ENCODE data around the gene UAP1L1. TPM values are rescaled to one million over a fixed set of nuclear protein-coding genes. Genes with fewer than 3 reads are reported as not detected.
"Not testable (repeated sequence)": the region's sequence is repeated elsewhere in the genome, so short reads cannot be mapped to it uniquely, and the experiment has no call there.

UAP1L1 gene
- total RNA-seq, 1 experiment from 2014 or later, result 15.1 TPM

- no peak for DNase-seq
- no peak overlapping the region for H2AFZ ChIP-seq (ENCODE audit: low read length)
- H4K20me1 ChIP-seq (ENCODE audit: insufficient read depth, low read depth, low read length), result no peaks in the 10 kb centered on the region
- H3K9me3 ChIP-seq (ENCODE audit: low read length), result no peaks in the 10 kb centered on the region
- H3K4me1 ChIP-seq (ENCODE audit: low read length), result peaks cover 26% of the 10 kb centered on the region
- no peak overlapping the region for H3K27ac ChIP-seq (ENCODE audit: low read length)
- H3K36me3 ChIP-seq (ENCODE audit: insufficient read depth, low read length), result no peaks in the 10 kb centered on the region
- no peak overlapping the region for H3K9ac ChIP-seq (ENCODE audit: low read length)
- H3K4me2 ChIP-seq (ENCODE audit: low read depth, low read length, poor library complexity, severe bottlenecking), result no peak overlapping the region
- H3K4me3 ChIP-seq (ENCODE audit: low read length), result no peak overlapping the region
- no peaks in the 10 kb centered on the region for H3K79me2 ChIP-seq (ENCODE audit: low read length)
- H3K9me2 ChIP-seq (replicated peaks; ENCODE audit: insufficient read depth, low read length), result no peaks in the 10 kb centered on the region
- H3K27me3 ChIP-seq (ENCODE audit: low read length), result no peaks in the 10 kb centered on the region
Observed at GRCh38 chr9:137032858-137033257, 44.5 kb upstream of the UAP1L1 start.

GRCh38 chr9:137033481-137033880 lies 43.8 kb upstream of the UAP1L1 start:
- not testable (repeated sequence) for DNase-seq; H3K9me3 ChIP-seq (ENCODE audit: low read length); H3K79me2 ChIP-seq (ENCODE audit: low read length); H2AFZ ChIP-seq (ENCODE audit: low read length); H3K9ac ChIP-seq (ENCODE audit: low read length); H3K9me2 ChIP-seq (replicated peaks; ENCODE audit: insufficient read depth, low read length); H3K36me3 ChIP-seq (ENCODE audit: insufficient read depth, low read length); H3K4me3 ChIP-seq (ENCODE audit: low read length); H3K27ac ChIP-seq (ENCODE audit: low read length); H4K20me1 ChIP-seq (ENCODE audit: insufficient read depth, low read depth, low read length); H3K4me2 ChIP-seq (ENCODE audit: low read depth, low read length, poor library complexity, severe bottlenecking); H3K27me3 ChIP-seq (ENCODE audit: low read length)
- peaks cover 24% of the 10 kb centered on the region for H3K4me1 ChIP-seq (ENCODE audit: low read length)

GRCh38 chr9:137034039-137034708 lies 43.1 kb upstream of the UAP1L1 start:
- H2AFZ ChIP-seq (ENCODE audit: low read length), result no peak overlapping the region
- H3K4me2 ChIP-seq (ENCODE audit: low read depth, low read length, poor library complexity, severe bottlenecking), result no peak overlapping the region
- no peaks in the 10 kb centered on the region for H4K20me1 ChIP-seq (ENCODE audit: insufficient read depth, low read depth, low read length)
- H3K9me2 ChIP-seq (replicated peaks; ENCODE audit: insufficient read depth, low read length), result no peaks in the 10 kb centered on the region
- DNase-seq, result no peak
- no peaks in the 10 kb centered on the region for H3K36me3 ChIP-seq (ENCODE audit: insufficient read depth, low read length)
- H3K79me2 ChIP-seq (ENCODE audit: low read length), result no peaks in the 10 kb centered on the region
- H3K9ac ChIP-seq (ENCODE audit: low read length), result no peak overlapping the region
- no peak overlapping the region for H3K27ac ChIP-seq (ENCODE audit: low read length)
- no peak overlapping the region for H3K4me3 ChIP-seq (ENCODE audit: low read length)
- H3K9me3 ChIP-seq (ENCODE audit: low read length), result no peaks in the 10 kb centered on the region
- peaks cover 21% of the 10 kb centered on the region for H3K4me1 ChIP-seq (ENCODE audit: low read length)
- no peaks in the 10 kb centered on the region for H3K27me3 ChIP-seq (ENCODE audit: low read length)

GRCh38 chr9:137034709-137035506 lies 42.4 kb upstream of the UAP1L1 start:
- H2AFZ ChIP-seq (ENCODE audit: low read length), result no peak overlapping the region
- no peaks in the 10 kb centered on the region for H3K9me2 ChIP-seq (replicated peaks; ENCODE audit: insufficient read depth, low read length)
- H3K27me3 ChIP-seq (ENCODE audit: low read length), result no peaks in the 10 kb centered on the region
- peaks cover 21% of the 10 kb centered on the region for H3K4me1 ChIP-seq (ENCODE audit: low read length)
- H3K27ac ChIP-seq (ENCODE audit: low read length), result no peak overlapping the region
- no peaks in the 10 kb centered on the region for H3K79me2 ChIP-seq (ENCODE audit: low read length)
- no peak overlapping the region for H3K4me2 ChIP-seq (ENCODE audit: low read depth, low read length, poor library complexity, severe bottlenecking)
- no peak overlapping the region for H3K9ac ChIP-seq (ENCODE audit: low read length)
- H4K20me1 ChIP-seq (ENCODE audit: insufficient read depth, low read depth, low read length), result no peaks in the 10 kb centered on the region
- H3K9me3 ChIP-seq (ENCODE audit: low read length), result no peaks in the 10 kb centered on the region
- H3K36me3 ChIP-seq (ENCODE audit: insufficient read depth, low read length), result no peaks in the 10 kb centered on the region
- peak; percentile 94 for DNase-seq
- no peak overlapping the region for H3K4me3 ChIP-seq (ENCODE audit: low read length)

GRCh38 chr9:137035507-137035834 lies 41.8 kb upstream of the UAP1L1 start:
- H3K27ac ChIP-seq (ENCODE audit: low read length), result no peak overlapping the region
- no peaks in the 10 kb centered on the region for H3K9me3 ChIP-seq (ENCODE audit: low read length)
- H3K4me2 ChIP-seq (ENCODE audit: low read depth, low read length, poor library complexity, severe bottlenecking), result no peak overlapping the region
- peaks cover 21% of the 10 kb centered on the region for H3K4me1 ChIP-seq (ENCODE audit: low read length)
- H3K27me3 ChIP-seq (ENCODE audit: low read length), result no peaks in the 10 kb centered on the region
- no peak for DNase-seq
- H2AFZ ChIP-seq (ENCODE audit: low read length), result no peak overlapping the region
- H3K9ac ChIP-seq (ENCODE audit: low read length), result no peak overlapping the region
- no peaks in the 10 kb centered on the region for H3K79me2 ChIP-seq (ENCODE audit: low read length)
- no peaks in the 10 kb centered on the region for H3K36me3 ChIP-seq (ENCODE audit: insufficient read depth, low read length)
- H3K9me2 ChIP-seq (replicated peaks; ENCODE audit: insufficient read depth, low read length), result no peaks in the 10 kb centered on the region
- no peak overlapping the region for H3K4me3 ChIP-seq (ENCODE audit: low read length)
- no peaks in the 10 kb centered on the region for H4K20me1 ChIP-seq (ENCODE audit: insufficient read depth, low read depth, low read length)

GRCh38 chr9:137035937-137036336 lies 41.4 kb upstream of the UAP1L1 start:
- H3K4me3 ChIP-seq (ENCODE audit: low read length), result no peak overlapping the region
- H3K9ac ChIP-seq (ENCODE audit: low read length), result no peak overlapping the region
- no peaks in the 10 kb centered on the region for H3K27me3 ChIP-seq (ENCODE audit: low read length)
- no peak overlapping the region for H3K27ac ChIP-seq (ENCODE audit: low read length)
- H3K79me2 ChIP-seq (ENCODE audit: low read length), result no peaks in the 10 kb centered on the region
- H3K36me3 ChIP-seq (ENCODE audit: insufficient read depth, low read length), result no peaks in the 10 kb centered on the region
- DNase-seq, result no peak
- no peak overlapping the region for H3K4me2 ChIP-seq (ENCODE audit: low read depth, low read length, poor library complexity, severe bottlenecking)
- H2AFZ ChIP-seq (ENCODE audit: low read length), result no peak overlapping the region
- no peaks in the 10 kb centered on the region for H3K9me3 ChIP-seq (ENCODE audit: low read length)
- H3K9me2 ChIP-seq (replicated peaks; ENCODE audit: insufficient read depth, low read length), result no peaks in the 10 kb centered on the region
- peaks cover 21% of the 10 kb centered on the region for H3K4me1 ChIP-seq (ENCODE audit: low read length)
- H4K20me1 ChIP-seq (ENCODE audit: insufficient read depth, low read depth, low read length), result no peaks in the 10 kb centered on the region

- no peak overlapping the region for H3K4me3 ChIP-seq (ENCODE audit: low read length)
- H3K4me2 ChIP-seq (ENCODE audit: low read depth, low read length, poor library complexity, severe bottlenecking), result no peak overlapping the region
- H3K9ac ChIP-seq (ENCODE audit: low read length), result no peak overlapping the region
- H3K27ac ChIP-seq (ENCODE audit: low read length), result no peak overlapping the region
- H3K27me3 ChIP-seq (ENCODE audit: low read length), result no peaks in the 10 kb centered on the region
- H3K36me3 ChIP-seq (ENCODE audit: insufficient read depth, low read length), result no peaks in the 10 kb centered on the region
- H3K9me3 ChIP-seq (ENCODE audit: low read length), result no peaks in the 10 kb centered on the region
- H3K4me1 ChIP-seq (ENCODE audit: low read length), result peaks cover 14% of the 10 kb centered on the region
- no peaks in the 10 kb centered on the region for H3K79me2 ChIP-seq (ENCODE audit: low read length)
- DNase-seq, result no peak
- H2AFZ ChIP-seq (ENCODE audit: low read length), result no peak overlapping the region
- no peaks in the 10 kb centered on the region for H3K9me2 ChIP-seq (replicated peaks; ENCODE audit: insufficient read depth, low read length)
- no peaks in the 10 kb centered on the region for H4K20me1 ChIP-seq (ENCODE audit: insufficient read depth, low read depth, low read length)
Observed at GRCh38 chr9:137037035-137037434, 40.3 kb upstream of the UAP1L1 start.

GRCh38 chr9:137037483-137037882 lies 39.8 kb upstream of the UAP1L1 start:
- no peak for DNase-seq
- Histone ChIP-seq H3K9me2 (replicated peaks; ENCODE audit: insufficient read depth, low read length) (no peaks in the 10 kb centered on the region), H2AFZ (ENCODE audit: low read length) (no peak overlapping the region), H4K20me1 (ENCODE audit: insufficient read depth, low read depth, low read length) (no peaks in the 10 kb centered on the region), H3K79me2 (ENCODE audit: low read length) (no peaks in the 10 kb centered on the region), H3K27me3 (ENCODE audit: low read length) (no peaks in the 10 kb centered on the region), H3K4me2 (ENCODE audit: low read depth, low read length, poor library complexity, severe bottlenecking) (no peak overlapping the region), H3K9ac (ENCODE audit: low read length) (no peak overlapping the region), H3K9me3 (ENCODE audit: low read length) (no peaks in the 10 kb centered on the region), H3K36me3 (ENCODE audit: insufficient read depth, low read length) (no peaks in the 10 kb centered on the region), H3K4me3 (ENCODE audit: low read length) (no peak overlapping the region), H3K4me1 (ENCODE audit: low read length) (peaks cover 10% of the 10 kb centered on the region), H3K27ac (ENCODE audit: low read length) (no peak overlapping the region)
